NT2/D1 (cell line): Measurements from ENCODE around the gene MYDGF.
A peak's percentile ranks its signal among the peaks of the same experiment; 100 is the strongest.

ENCODE experiments used
- DNase-seq: peaks from one replicate; pipeline ENCODE4 v3.0.0-alpha.2; 2011; ENCODE audit warnings: low read depth, low spot score
- H3K27me3 ChIP-seq: 2 replicates; pipeline ENCODE4 v1.6.0; 2011; ENCODE audit warnings: mild to moderate bottlenecking; ENCODE audit not compliant: insufficient read length, insufficient read depth
- H3K36me3 ChIP-seq: 2 replicates; pipeline ENCODE4 v1.6.1; 2011; ENCODE audit warnings: mild to moderate bottlenecking, low read length, mixed read lengths; ENCODE audit not compliant: insufficient read depth, insufficient read length
- H3K4me1 ChIP-seq: 2 replicates; pipeline ENCODE4 v1.5.1; 2011; ENCODE audit not compliant: insufficient read depth, insufficient read length
- H3K4me3 ChIP-seq: 2 replicates; pipeline ENCODE4 v1.5.1; 2011; ENCODE audit warnings: low read depth; ENCODE audit not compliant: insufficient read length
- H3K9ac ChIP-seq: 2 replicates; pipeline ENCODE4 v1.6.0; 2011; ENCODE audit warnings: low read depth; ENCODE audit not compliant: insufficient read length
- H3K9me3 ChIP-seq: 2 replicates; pipeline ENCODE4 v1.5.1; 2011; ENCODE audit warnings: mild to moderate bottlenecking, low read length; ENCODE audit not compliant: insufficient read depth
- SUZ12 ChIP-seq: IDR thresholded peaks from 2 replicates; pipeline ENCODE4 v1.6.1; 2011; ENCODE audit not compliant: insufficient read length, insufficient read depth; ENCODE audit errors: extremely low read depth
- YY1 ChIP-seq: IDR thresholded peaks from 2 replicates; pipeline ENCODE4 v1.6.1; 2011; ENCODE audit not compliant: insufficient read length, insufficient read depth
- ZNF274 ChIP-seq: IDR thresholded peaks from 2 replicates; pipeline ENCODE4 v1.6.1; 2011; ENCODE audit warnings: mild to moderate bottlenecking, low read depth, low read length

MYDGF gene

DNA sequence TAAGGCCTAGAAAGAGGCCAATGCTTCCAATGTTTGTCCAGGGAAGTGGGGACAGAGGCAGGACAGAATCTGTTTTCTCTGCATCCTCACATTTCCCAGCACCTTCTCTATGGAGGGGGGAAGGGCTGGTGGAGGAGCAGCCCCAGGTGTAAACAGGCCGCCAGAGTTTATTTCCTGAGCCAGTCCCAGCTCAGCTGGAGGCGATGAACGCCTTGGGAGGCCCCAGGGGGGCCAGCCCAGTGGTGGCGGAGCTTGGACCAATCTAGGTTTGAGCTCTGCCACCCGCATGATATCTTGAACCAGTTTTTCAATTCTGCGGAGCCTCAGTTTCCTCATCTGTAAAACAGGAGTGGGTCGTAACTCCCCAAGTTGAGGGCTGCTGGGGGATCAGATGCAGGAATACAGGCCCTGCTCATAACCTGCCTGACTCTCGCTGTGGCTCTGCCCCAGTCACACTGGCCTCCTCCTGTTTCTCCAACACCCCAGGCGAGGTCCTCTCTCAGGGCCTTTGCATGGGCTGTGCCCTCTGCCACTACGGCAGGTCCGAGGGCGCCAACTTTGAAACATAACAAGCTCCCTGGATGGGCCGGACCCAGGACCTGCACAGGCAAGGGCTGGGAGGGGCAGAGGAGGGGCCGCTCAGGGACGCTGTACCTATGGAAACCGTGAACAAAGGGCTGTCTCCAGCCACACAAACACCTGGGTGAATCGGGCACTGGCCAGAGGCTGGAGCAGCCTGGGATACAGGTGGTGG is 29.7 kb downstream of the MYDGF start:
- Histone ChIP-seq H3K9me3 (no peaks in the 10 kb centered on the region), H3K4me3 (peak overlapping the region; percentile 85), H3K27me3 (peaks cover 11% of the 10 kb centered on the region), H3K9ac (peak overlapping the region; percentile 88), H3K4me1 (peaks cover 18% of the 10 kb centered on the region), H3K36me3 (peaks cover 2% of the 10 kb centered on the region)
- DNase-seq = no peak
- no peak for TF ChIP-seq YY1
- no peak for TF ChIP-seq ZNF274
- TF ChIP-seq SUZ12 = no peak

DNA sequence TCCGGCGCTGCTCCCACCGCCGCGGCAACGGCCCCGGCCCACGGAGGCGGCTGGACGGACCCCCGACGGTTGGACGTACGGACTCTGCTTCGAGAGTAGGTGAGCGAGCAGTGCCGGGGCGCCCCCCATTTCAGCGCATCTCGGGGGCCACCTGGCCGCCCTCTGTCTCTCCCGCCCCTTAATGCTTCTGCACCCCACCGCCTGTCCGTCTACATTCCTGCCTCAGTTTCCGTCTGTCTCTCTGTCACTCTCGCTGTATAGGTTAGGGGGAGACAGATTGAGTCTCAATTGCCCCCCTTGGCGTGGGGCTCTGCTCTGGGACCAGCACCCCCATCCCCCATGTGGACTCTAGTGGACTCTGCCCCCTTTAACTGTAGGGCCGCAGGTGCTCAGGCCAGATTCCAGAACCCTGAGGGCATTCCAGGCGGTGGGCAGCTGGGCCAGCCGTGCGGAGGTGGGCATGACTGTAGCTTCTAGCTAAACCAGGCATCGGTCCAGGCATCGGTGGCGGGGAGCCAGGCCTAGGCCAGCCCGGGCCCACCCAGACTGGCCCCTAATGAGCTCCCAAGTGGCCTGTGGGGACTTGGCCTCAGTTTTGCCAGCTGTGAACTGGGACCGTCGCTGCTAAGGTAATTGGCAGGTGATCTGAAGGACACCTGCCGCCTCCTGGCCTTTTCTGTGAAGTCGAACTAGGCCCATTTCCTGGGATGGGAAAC is 30.5 kb downstream of the MYDGF start:
- peak overlapping the region; percentile 88 for H3K9ac ChIP-seq
- peaks cover 2% of the 10 kb centered on the region for H3K36me3 ChIP-seq
- no peak for DNase-seq
- no peak for TF ChIP-seq ZNF274
- TF ChIP-seq SUZ12 = no peak
- TF ChIP-seq YY1 = no peak
- peaks cover 18% of the 10 kb centered on the region for H3K4me1 ChIP-seq
- no peaks in the 10 kb centered on the region for H3K9me3 ChIP-seq
- H3K27me3 ChIP-seq = peaks cover 11% of the 10 kb centered on the region
- H3K4me3 ChIP-seq = peak overlapping the region; percentile 85

DNA sequence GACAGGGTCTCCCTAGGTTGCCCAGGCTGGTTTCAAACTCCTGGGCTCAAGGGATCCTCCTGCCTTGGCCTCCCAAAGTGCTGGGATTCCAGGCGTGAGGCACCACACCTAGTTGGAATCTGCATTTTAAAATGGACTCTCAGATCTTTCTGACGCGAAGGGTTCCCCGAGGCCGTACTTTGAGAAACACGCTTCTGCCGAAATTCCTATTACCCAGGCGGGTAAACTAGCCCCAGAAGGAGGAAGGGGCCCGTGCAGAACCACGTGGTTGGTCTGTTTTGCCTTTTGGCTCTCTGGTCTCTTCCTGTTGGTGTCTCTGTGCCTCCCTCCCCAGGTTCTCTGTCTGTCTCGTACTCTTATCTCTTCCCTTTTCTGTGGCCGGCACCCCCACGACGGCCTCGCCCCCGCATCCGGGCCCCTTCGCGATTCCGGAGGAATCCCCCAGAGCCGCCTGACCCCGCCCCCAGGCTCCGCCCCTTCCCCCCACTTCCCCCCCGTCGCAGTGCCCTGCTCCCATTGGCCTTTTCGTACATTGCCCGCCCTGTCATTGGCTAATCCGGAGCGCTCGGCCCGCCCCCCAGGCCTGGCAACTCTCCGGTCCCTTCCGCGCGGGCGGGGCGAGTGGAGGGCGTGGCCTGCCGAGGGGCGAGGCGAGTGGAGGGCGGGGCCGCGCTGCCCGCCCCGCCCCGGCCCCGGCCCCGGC is 31.2 kb downstream of the MYDGF start, which contains the start of gene TNFAIP8L1:
TSS of gene TNFAIP8L1 (plus strand) at position 689 of the 703 bp plus-strand sequence. CDS start 12,354 bp downstream, outside the sequence.
- peaks cover 18% of the 10 kb centered on the region for H3K4me1 ChIP-seq

DNA sequence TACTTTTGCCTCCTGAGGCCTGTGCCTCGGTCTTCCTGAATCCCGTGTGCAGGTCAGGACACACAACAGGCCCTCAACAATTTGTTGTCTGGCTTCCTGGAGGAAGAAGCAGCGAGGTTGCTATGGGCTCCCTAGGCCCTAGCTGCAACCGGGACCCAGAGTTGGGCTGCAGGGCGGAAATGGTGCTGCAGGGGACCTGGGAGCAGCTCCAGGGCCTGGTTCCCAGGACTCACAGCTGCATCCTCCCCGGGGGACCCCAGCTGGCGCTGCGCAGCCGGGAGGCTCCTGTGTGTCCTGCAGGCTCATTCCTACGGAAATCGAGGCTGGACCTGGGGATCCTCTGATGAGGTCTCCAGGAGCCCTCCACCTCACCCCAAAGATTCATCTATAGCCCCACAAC is 31.8 kb downstream of the MYDGF start:
- peak overlapping the region; percentile 68 for H3K9ac ChIP-seq
- H3K4me3 ChIP-seq = no peak overlapping the region
- H3K4me1 ChIP-seq = peaks cover 21% of the 10 kb centered on the region
- H3K36me3 ChIP-seq = peaks cover under 1% of the 10 kb centered on the region
- no peak for DNase-seq
- no peaks in the 10 kb centered on the region for H3K9me3 ChIP-seq
- peaks cover 11% of the 10 kb centered on the region for H3K27me3 ChIP-seq
- no peak for TF ChIP-seq YY1
- no peak for TF ChIP-seq ZNF274
- TF ChIP-seq SUZ12 = no peak

More for the DNA sequence above, 31.2 kb downstream of the MYDGF start, which contains the start of gene TNFAIP8L1:
- Histone ChIP-seq H3K9ac (peak within 1 kb of the TSS; percentile 88), H3K36me3 (peaks cover 2% of the 10 kb centered on the region), H3K27me3 (peaks cover 11% of the 10 kb centered on the region), H3K4me3 (peak within 1 kb of the TSS; percentile 85), H3K9me3 (no peaks in the 10 kb centered on the region)
- DNase-seq = peak; percentile 93
- TF ChIP-seq SUZ12 = no peak
- no peak for TF ChIP-seq YY1
- no peak for TF ChIP-seq ZNF274

DNA sequence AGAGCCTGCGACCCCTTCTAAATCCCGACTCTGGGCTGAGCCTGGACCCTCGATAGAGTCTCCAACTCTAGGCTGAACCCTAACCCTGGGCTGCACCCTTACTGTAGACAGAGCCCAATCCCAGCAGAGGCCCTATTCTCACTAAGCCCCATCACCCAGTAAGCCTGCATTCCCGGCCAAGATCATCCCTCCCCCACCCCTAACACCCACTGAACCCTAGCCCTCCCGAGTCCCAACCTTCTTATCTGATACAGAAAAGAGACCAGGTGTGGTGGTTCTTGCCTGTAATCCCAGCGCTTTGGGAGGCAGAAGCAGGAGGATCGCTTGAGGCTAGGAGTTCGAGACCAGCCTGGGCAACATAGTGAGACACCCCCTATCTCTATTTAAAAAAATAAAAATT is 33.4 kb downstream of the MYDGF start:
- H3K27me3 ChIP-seq = peaks cover 11% of the 10 kb centered on the region

DNA sequence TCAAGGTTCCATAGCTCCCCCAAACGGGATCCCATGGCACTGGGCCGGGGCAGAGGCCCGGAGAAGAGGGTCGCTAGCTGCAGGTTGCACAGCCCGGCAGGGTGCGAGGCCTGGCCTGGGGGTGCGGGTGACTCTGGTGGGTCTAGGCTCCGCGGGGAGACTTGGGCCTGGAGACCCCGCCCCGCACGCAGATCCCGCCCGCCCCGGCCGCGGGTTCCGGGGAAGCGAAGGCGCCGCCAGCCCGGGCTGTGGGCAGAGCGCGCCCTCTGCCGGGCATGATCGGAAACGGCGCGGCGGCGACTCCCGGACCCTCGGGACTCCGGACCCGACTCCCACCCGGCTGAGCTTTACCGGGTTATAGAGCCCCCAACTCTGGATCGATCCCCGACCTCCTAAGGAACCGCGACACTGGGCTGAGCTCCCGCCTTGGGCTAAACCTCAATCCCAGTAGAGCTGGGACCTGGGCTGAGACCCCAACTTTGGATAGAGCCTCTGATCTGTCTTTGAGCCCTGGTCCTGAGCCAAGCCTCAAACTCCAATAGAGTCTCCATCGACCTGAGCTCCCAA is 33.9 kb downstream of the MYDGF start:
- no peak for DNase-seq
- peak overlapping the region; percentile 89 for H3K9ac ChIP-seq
- peaks cover 11% of the 10 kb centered on the region for H3K27me3 ChIP-seq
- H3K36me3 ChIP-seq = no peaks in the 10 kb centered on the region
- peaks cover 21% of the 10 kb centered on the region for H3K4me1 ChIP-seq
- H3K4me3 ChIP-seq = peak overlapping the region; percentile 60
- H3K9me3 ChIP-seq = no peaks in the 10 kb centered on the region
- no peak for TF ChIP-seq YY1

More for the DNA sequence above, 33.4 kb downstream of the MYDGF start:
- peak overlapping the region; percentile 81 for H3K9ac ChIP-seq
- peaks cover 21% of the 10 kb centered on the region for H3K4me1 ChIP-seq
- DNase-seq = no peak
- H3K9me3 ChIP-seq = no peaks in the 10 kb centered on the region
- H3K4me3 ChIP-seq = no peak overlapping the region
- TF ChIP-seq YY1 (no peak), SUZ12 (no peak), ZNF274 (no peak)
- no peaks in the 10 kb centered on the region for H3K36me3 ChIP-seq

DNA sequence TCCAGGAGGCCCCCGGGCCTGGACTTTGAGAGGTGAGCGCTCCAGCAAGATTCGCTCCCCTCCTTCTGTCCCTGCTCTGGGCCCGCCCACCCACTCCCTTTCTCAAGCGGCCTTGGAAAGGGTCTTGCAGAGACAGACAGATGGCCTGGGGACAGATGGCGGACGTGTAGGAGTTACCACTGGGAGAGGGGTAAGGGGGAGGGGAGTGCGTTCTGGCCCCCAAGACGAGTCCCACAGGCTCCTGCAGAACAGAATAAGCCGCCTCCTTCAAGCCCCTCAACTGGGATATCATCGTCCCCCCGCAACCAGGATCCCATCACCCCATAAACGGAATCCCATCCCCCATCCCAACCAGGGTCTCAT is 34.4 kb downstream of the MYDGF start:
- H3K9me3 ChIP-seq = no peaks in the 10 kb centered on the region
- DNase-seq = no peak
- peaks cover 21% of the 10 kb centered on the region for H3K4me1 ChIP-seq
- peaks cover 11% of the 10 kb centered on the region for H3K27me3 ChIP-seq
- H3K4me3 ChIP-seq = peak overlapping the region; percentile 60
- TF ChIP-seq YY1 (no peak), SUZ12 (no peak), ZNF274 (no peak)
- peak overlapping the region; percentile 89 for H3K9ac ChIP-seq
- H3K36me3 ChIP-seq = no peaks in the 10 kb centered on the region
